Colonic mucosa (tissue), 4 donors: ENCODE data around the gene GTF3C1. TPM values are rescaled to one million over a fixed set of nuclear protein-coding genes. Genes with fewer than 3 reads are reported as not detected.

Experiments used
- DNase-seq: peaks from one replicate; pipeline ENCODE4 v3.0.0-alpha.2; 2020
- H3K27ac ChIP-seq: fragments of 200-600 bp; one replicate; pipeline ENCODE4 v1.8.0; 2021
- H3K27me3 ChIP-seq: fragments of 200-600 bp; one replicate; pipeline ENCODE4 v1.8.0; 2021
- H3K36me3 ChIP-seq: fragments of 200-600 bp; one replicate; pipeline ENCODE4 v1.8.0; 2021
- H3K4me1 ChIP-seq: fragments of 200-600 bp; one replicate; pipeline ENCODE4 v1.8.0; 2021; ENCODE audit warnings: mild to moderate bottlenecking
- H3K4me3 ChIP-seq: fragments of 200-600 bp; one replicate; pipeline ENCODE4 v1.8.0; 2021
- H3K9ac ChIP-seq, 2 donors: one replicate each; pipeline ENCODE4 v1.7.0; 2013; ENCODE audit warnings: control low read depth in 2 of 2, low read depth in 2 of 2, low read length in 2 of 2
- H3K9me3 ChIP-seq: fragments of 200-600 bp; one replicate; pipeline ENCODE4 v1.8.0; 2021
- intact Hi-C: fragments of 100-400 bp; cut with DNase I; formaldehyde crosslinking; loops from one replicate; pipeline ENCODE4 v1.14.1; 2022
- total RNA-seq, 2 donors: library from RNA; stranded (reverse); fragmentation: NEBNext Ultra II Directional in 1 of 2; extraction: Animal tissue kit (Norgen Biotek cat#: 25700) in 1 of 2; gene quantifications; one replicate each; pipeline ENCODE4 v1.2.1, GENCODE V29; 2021
- TF ChIP-seq, protein P1 (sequence below): fragments of 200-600 bp; IDR thresholded peaks from one replicate; pipeline ENCODE4 v1.8.0; 2022; ENCODE audit warnings: antibody characterized with exemption, mild to moderate bottlenecking
- donor health status: healthy.
- donor health status: DM: no; HTN: no; CAD: no.
- donor health status: DM: no; HTN: no; CAD: no.

Gene GTF3C1
- total RNA-seq, 2 donors from 2014 or later, result 40.1 to 67.8 TPM

DNA sequence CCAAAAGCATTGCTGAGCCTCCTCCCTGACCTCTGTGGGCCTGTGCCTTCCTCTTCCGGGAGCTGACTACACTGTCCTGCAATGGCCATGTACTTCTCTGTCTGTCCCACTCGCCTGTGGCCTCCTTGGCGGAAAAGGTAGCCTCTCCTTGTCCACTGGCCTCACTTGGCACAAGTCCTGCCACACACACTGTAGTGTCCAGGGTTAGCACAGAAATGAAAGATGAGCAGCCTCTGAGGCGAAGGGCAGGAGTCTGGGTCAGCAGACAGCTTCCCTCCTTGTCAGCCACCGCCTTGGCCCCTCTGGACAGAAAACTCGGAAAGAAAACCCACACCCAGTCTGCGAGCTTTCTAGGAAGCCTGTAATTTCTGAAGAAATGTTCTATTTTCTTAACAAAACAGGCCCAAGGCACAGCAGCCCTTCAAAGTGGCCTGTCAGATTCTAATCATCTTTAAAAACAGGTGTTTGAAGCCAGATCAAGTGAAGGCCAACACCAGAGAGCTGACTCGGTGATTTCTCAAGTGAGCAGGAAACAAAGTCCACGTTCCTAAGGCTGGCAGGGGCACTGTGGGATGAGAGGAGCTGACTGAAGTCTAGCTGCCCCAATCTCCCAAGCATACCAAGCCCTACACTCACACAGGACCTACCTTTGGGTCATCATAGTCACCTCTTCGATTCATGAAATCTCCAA is 67.2 kb downstream of the GTF3C1 start:
- H3K9ac ChIP-seq, result no peak overlapping the region
- H3K27me3 ChIP-seq, result no peaks in the 10 kb centered on the region
- H3K4me3 ChIP-seq, result no peak overlapping the region
- intact Hi-C loops, result no loop called here
- no peaks in the 10 kb centered on the region for H3K9me3 ChIP-seq
- no peak overlapping the region for H3K27ac ChIP-seq
- TF ChIP-seq, protein P1, sequence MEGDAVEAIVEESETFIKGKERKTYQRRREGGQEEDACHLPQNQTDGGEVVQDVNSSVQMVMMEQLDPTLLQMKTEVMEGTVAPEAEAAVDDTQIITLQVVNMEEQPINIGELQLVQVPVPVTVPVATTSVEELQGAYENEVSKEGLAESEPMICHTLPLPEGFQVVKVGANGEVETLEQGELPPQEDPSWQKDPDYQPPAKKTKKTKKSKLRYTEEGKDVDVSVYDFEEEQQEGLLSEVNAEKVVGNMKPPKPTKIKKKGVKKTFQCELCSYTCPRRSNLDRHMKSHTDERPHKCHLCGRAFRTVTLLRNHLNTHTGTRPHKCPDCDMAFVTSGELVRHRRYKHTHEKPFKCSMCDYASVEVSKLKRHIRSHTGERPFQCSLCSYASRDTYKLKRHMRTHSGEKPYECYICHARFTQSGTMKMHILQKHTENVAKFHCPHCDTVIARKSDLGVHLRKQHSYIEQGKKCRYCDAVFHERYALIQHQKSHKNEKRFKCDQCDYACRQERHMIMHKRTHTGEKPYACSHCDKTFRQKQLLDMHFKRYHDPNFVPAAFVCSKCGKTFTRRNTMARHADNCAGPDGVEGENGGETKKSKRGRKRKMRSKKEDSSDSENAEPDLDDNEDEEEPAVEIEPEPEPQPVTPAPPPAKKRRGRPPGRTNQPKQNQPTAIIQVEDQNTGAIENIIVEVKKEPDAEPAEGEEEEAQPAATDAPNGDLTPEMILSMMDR, result no peak
- H3K36me3 ChIP-seq, result peaks cover 29% of the 10 kb centered on the region
- H3K4me1 ChIP-seq, result no peaks in the 10 kb centered on the region
- DNase-seq, result no peak

DNA sequence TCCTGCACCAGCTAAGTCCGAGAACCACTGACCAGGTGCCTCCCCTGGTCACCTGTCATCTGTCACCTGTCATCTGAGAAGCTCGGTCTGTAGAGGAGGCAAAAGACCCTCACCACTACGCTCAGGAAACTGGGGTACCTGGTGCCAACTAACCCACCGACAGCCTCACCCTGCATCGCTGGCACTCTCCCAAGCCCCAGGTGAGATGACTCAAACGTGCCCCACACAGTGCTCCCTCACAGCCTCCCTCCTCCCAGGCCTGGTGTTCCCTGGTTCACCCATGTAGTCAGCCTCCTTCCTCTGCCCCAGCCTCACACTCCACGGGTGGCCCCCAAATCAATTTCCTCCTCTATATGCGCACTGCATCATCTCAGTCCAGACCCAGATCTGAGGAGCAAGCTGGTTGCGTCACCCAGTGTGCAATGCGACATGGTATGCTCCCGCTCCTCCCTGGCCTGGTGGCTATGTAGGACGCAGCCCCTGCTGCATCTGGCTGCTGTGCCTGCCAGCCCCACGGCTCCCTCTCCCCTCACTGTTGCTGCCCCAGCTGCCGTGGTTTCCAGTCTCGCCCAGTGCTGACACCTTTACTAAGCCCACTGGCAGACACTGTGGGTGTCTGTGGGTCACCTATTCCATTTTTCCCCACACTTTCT is 68.3 kb downstream of the GTF3C1 start:
- no peak overlapping the region for H3K4me3 ChIP-seq
- H3K9ac ChIP-seq, result no peak overlapping the region
- no peaks in the 10 kb centered on the region for H3K9me3 ChIP-seq
- H3K27me3 ChIP-seq, result no peaks in the 10 kb centered on the region
- intact Hi-C loops, result no loop called here
- no peak overlapping the region for H3K27ac ChIP-seq
- H3K4me1 ChIP-seq, result no peaks in the 10 kb centered on the region
- no peak for DNase-seq
- H3K36me3 ChIP-seq, result peaks cover 29% of the 10 kb centered on the region
- TF ChIP-seq, protein P1, result no peak

DNA sequence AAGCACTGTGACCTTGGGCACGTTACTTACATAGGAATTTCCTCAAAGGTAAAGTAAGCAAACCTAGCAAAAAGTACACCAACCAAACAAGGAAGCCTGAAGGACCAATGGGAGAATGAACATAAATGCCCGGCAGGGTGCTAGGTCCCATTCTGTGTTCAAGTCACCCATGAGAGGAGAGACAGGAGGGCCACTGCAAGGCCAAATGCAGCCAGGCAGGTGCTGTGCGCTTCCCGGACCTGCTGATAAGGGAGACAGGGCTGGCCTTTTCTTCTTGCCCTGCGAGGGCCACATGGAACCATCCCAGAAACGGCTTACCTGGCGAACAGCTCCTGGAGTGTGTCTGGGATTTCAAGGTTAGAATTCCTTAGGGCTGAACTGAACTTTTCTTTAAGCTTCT is 69.0 kb downstream of the GTF3C1 start:
- no peak for DNase-seq
- TF ChIP-seq, protein P1, result no peak
- peaks cover 29% of the 10 kb centered on the region for H3K36me3 ChIP-seq
- intact Hi-C loops, result no loop called here
- H3K27me3 ChIP-seq, result no peaks in the 10 kb centered on the region
- H3K9me3 ChIP-seq, result no peaks in the 10 kb centered on the region
- no peak overlapping the region for H3K9ac ChIP-seq
- no peak overlapping the region for H3K27ac ChIP-seq
- no peak overlapping the region for H3K4me3 ChIP-seq
- H3K4me1 ChIP-seq, result no peaks in the 10 kb centered on the region

DNA sequence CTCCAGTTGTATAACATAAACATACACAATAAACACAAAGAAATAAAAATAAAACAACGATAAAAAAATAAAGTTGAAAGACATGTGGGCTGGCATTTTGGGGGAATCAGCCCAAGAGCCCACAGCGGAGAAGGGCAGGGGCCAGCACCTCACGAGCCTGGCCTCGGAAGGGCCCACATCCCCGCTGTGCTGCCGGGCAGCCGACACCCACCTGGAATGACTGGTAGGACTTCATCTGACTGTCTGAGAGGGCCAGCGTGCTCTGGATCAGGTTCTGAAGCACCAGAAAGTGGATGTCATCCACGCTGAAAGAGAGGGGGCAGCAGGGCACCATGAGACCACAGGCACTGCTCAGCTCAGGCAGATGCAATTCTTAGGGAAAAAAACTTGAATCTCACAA is 73.5 kb downstream of the GTF3C1 start:
- intact Hi-C loops, result no loop called here
- H3K4me1 ChIP-seq, result no peaks in the 10 kb centered on the region
- H3K27me3 ChIP-seq, result no peaks in the 10 kb centered on the region
- H3K36me3 ChIP-seq, result peaks cover 8% of the 10 kb centered on the region
- TF ChIP-seq, protein P1, result no peak
- no peak overlapping the region for H3K9ac ChIP-seq
- no peak overlapping the region for H3K4me3 ChIP-seq
- no peak overlapping the region for H3K27ac ChIP-seq
- DNase-seq, result no peak
- no peaks in the 10 kb centered on the region for H3K9me3 ChIP-seq

DNA sequence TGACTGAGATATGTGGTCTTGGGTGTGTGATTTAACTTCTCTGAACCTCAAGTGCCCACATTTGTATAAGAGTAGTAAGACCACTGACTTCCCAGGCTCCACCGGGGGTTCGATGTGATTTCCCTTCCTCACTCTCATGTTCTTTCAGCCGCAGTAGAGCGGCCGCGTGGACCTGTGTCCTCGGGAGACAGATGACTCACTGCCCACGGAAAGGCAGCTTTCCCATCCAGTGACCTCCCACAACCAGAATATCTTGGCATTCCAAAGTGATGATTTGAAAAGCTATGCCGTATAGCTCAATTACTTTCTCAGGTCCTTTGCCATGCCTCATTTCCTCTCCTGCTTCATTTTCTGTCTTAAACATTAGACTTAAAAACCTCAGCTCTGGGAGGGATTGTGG is 74.2 kb downstream of the GTF3C1 start:
- Histone ChIP-seq H3K9me3 (no peaks in the 10 kb centered on the region), H3K4me3 (no peak overlapping the region), H3K9ac (no peak overlapping the region), H3K36me3 (peaks cover 15% of the 10 kb centered on the region), H3K4me1 (no peaks in the 10 kb centered on the region), H3K27me3 (no peaks in the 10 kb centered on the region), H3K27ac (no peak overlapping the region)
- TF ChIP-seq, protein P1, result no peak
- intact Hi-C loops, result no loop called here
- no peak for DNase-seq
